ENCODE data around the gene NIM1K.
"Not testable (repeated sequence)": the region's sequence is repeated elsewhere in the genome, so short reads cannot be mapped to it uniquely, and the experiment has no call there.

NIM1K gene

DNA sequence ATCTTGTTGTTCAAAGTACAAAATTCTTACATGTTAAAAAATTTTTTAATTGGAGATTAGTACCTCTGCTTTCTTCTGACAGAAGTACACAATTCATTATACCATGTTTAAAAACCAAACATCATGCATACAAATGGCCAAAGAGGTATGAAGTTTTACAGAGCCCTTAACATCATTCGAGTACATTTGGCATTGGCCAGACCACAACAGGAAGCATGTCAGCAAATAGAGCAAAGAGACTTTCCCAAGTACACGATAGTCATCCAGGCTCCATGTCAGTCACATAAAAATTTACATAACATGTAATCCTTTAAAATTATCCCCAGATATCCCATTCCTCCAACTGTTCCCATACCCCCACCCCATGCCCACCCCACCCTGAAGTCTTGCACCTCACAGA, 98.7 kb downstream of the NIM1K start:
- Histone ChIP-seq H3K36me3 (ENCODE audit: insufficient read depth, low read depth, low read length) (peaks cover 91% of the 10 kb centered on the region), H3K9ac (ENCODE audit: low read depth, low read length) (no peak overlapping the region)

DNA sequence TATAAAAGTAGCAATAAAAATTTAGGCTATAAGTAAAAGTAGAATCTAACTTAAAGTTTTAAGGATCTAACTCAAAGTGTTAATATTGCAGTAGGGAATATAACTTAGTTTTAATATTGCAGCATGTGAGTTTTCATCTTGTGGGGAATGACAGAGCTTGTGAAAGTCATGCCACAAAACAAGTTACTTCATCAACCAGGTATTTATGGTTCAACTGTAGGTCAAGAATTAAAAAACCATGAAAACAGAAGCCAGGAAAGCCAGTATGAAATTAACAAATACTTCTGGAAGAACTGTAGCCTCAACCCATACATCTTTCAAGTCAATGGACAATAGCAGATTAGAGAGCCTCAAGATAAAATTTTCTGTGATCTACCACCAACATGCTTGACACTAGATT, 102.2 kb downstream of the NIM1K start:
- Histone ChIP-seq H3K9me3 (ENCODE audit: insufficient read depth, low read depth, low read length) (no peaks in the 10 kb centered on the region), H3K36me3 (ENCODE audit: insufficient read depth, low read depth, low read length) (peaks cover 98% of the 10 kb centered on the region)

More for the DNA sequence above, 98.7 kb downstream of the NIM1K start:
- Histone ChIP-seq H3K9me3 (ENCODE audit: insufficient read depth, low read depth, low read length) (no peaks in the 10 kb centered on the region), H3K27me3 (ENCODE audit: insufficient read depth, low read length) (no peaks in the 10 kb centered on the region), H3K4me1 (ENCODE audit: insufficient read depth, low read length) (no peaks in the 10 kb centered on the region), H3K27ac (ENCODE audit: low read length) (no peak overlapping the region), H3K4me3 (ENCODE audit: low read length) (no peak overlapping the region)

DNA sequence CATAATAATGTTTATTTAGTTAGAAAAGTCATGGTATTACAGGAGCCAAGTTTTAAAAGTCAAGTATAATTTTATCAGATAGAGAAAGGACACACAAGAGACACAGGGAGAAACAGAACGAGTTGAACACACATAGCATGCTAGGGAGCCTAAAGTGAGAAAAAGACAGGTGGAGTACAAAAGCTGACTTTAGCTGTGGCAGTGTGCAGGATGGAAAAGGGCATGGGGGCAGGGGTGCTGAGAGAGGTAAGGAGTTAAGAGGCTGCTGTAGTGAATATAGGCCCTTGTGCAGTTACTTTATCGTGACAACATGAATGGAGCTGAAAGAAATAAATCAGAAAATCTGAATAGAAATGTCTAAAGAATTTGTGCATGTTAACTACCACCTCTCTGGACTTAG, 103.2 kb downstream of the NIM1K start:
- Histone ChIP-seq H3K9ac (ENCODE audit: low read depth, low read length) (no peak overlapping the region), H3K4me1 (ENCODE audit: insufficient read depth, low read length) (no peaks in the 10 kb centered on the region), H3K27ac (ENCODE audit: low read length) (no peak overlapping the region), H3K9me3 (ENCODE audit: insufficient read depth, low read depth, low read length) (no peaks in the 10 kb centered on the region), H3K27me3 (ENCODE audit: insufficient read depth, low read length) (no peaks in the 10 kb centered on the region), H3K4me3 (ENCODE audit: low read length) (no peak overlapping the region), H3K36me3 (ENCODE audit: insufficient read depth, low read depth, low read length) (peaks cover 96% of the 10 kb centered on the region)

More for the DNA sequence above, 102.2 kb downstream of the NIM1K start:
- Histone ChIP-seq H3K27ac (ENCODE audit: low read length) (no peak overlapping the region), H3K27me3 (ENCODE audit: insufficient read depth, low read length) (no peaks in the 10 kb centered on the region), H3K9ac (ENCODE audit: low read depth, low read length) (no peak overlapping the region), H3K4me1 (ENCODE audit: insufficient read depth, low read length) (no peaks in the 10 kb centered on the region), H3K4me3 (ENCODE audit: low read length) (no peak overlapping the region)

DNA sequence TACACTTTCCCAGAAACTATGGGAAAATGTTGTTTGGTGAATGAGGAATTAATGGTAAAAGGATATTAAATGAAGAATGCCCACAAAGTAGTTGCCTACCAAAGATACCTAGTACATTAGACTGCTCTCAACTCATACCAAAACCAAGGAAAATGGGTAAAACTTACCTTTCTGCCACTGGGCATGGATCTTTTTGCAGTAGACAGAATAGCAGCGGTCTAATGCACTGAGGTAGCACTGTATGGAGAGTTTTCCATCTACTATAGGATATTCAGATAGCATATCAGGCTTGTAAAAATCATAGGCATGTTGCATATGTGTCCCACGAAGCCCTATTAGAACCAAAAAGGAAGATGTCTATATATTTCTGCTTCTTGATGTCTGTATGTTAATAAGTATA, 104.8 kb downstream of the NIM1K start:
- no peaks in the 10 kb centered on the region for H3K27me3 ChIP-seq (ENCODE audit: insufficient read depth, low read length)
- H3K36me3 ChIP-seq (ENCODE audit: insufficient read depth, low read depth, low read length) = peaks cover 96% of the 10 kb centered on the region
- no peak overlapping the region for H3K4me3 ChIP-seq (ENCODE audit: low read length)
- no peaks in the 10 kb centered on the region for H3K9me3 ChIP-seq (ENCODE audit: insufficient read depth, low read depth, low read length)
- H3K27ac ChIP-seq (ENCODE audit: low read length) = no peak overlapping the region
- H3K9ac ChIP-seq (ENCODE audit: low read depth, low read length) = no peak overlapping the region
- H3K4me1 ChIP-seq (ENCODE audit: insufficient read depth, low read length) = no peaks in the 10 kb centered on the region

DNA sequence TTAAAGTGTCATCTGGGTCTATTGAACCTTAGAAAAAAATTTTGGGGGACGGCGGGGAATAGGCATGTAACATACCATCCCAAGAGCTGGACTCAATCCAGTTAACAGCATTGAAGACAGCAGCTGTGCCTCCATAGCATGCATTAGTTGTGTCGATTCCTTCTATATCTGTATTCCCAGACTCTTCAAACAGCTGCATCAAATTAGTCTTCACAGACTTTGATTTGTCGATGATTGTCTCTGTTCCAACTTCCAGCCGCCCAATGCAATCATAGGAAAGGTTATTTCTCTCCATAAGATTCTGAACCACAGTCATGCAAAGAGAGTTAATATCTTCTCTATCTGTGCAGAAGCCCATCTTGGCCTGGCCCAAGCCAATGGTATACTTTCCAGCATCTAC, 106.4 kb downstream of the NIM1K start:
- H3K9me3 ChIP-seq (ENCODE audit: insufficient read depth, low read depth, low read length) = no peaks in the 10 kb centered on the region
- H3K36me3 ChIP-seq (ENCODE audit: insufficient read depth, low read depth, low read length) = peaks cover 95% of the 10 kb centered on the region
- H3K4me3 ChIP-seq (ENCODE audit: low read length) = no peak overlapping the region
- no peak overlapping the region for H3K27ac ChIP-seq (ENCODE audit: low read length)
- H3K27me3 ChIP-seq (ENCODE audit: insufficient read depth, low read length) = no peaks in the 10 kb centered on the region
- no peak overlapping the region for H3K9ac ChIP-seq (ENCODE audit: low read depth, low read length)
- H3K4me1 ChIP-seq (ENCODE audit: insufficient read depth, low read length) = peaks cover 9% of the 10 kb centered on the region; the same call in 1 of the 2 replicates

DNA sequence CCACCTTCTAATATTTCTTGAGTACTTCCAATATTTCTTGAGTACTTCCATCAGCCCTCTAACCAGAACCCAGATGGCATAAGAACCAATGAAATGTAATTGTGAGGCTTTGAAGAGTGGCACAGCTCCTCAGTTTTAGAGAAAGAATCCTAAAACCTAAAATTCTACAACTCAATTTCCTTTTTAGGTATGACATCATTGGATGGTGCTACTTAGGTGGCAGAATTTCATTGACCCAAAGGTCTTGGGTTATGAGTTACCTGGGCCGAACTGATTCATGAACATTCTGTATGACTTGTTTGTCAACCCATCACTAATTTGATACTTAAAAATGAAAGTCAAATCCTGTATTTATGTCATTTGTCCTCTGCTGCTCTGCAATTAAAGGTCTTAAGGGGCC, 108.1 kb downstream of the NIM1K start:
- H3K4me1 ChIP-seq (ENCODE audit: insufficient read depth, low read length) = peaks cover 14% of the 10 kb centered on the region; the same call in 1 of the 2 replicates
- H3K4me3 ChIP-seq (ENCODE audit: low read length) = no peak overlapping the region
- no peaks in the 10 kb centered on the region for H3K27me3 ChIP-seq (ENCODE audit: insufficient read depth, low read length)
- H3K27ac ChIP-seq (ENCODE audit: low read length) = no peak overlapping the region
- no peak overlapping the region for H3K9ac ChIP-seq (ENCODE audit: low read depth, low read length)
- no peaks in the 10 kb centered on the region for H3K9me3 ChIP-seq (ENCODE audit: insufficient read depth, low read depth, low read length)
- peaks cover 93% of the 10 kb centered on the region for H3K36me3 ChIP-seq (ENCODE audit: insufficient read depth, low read depth, low read length)

DNA sequence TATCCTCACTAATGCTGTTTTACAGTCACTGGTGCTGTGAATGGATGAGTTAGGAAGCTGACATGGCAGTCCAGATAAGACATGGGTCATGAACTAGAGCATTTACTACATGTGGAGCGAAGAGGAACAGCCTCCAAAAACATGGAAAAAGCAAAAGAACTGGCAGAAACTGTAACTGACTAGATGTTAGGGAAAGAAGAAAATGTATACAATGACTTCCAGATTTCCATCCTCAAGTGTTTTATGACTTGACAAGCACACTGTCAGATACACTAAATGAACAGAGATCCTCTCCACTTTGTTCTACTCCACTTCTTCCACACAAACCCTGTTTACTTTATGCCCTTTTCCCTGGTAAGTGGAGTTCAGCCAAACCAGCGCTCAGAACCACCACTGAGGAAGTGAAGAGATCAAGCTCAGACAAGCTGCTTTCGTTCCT, 109.6 kb downstream of the NIM1K start:
- Histone ChIP-seq H3K9me3 (ENCODE audit: insufficient read depth, low read depth, low read length) (no peaks in the 10 kb centered on the region), H3K9ac (ENCODE audit: low read depth, low read length) (no peak overlapping the region), H3K36me3 (ENCODE audit: insufficient read depth, low read depth, low read length) (peaks cover 86% of the 10 kb centered on the region), H3K27me3 (ENCODE audit: insufficient read depth, low read length) (no peaks in the 10 kb centered on the region), H3K4me3 (ENCODE audit: low read length) (no peak overlapping the region), H3K4me1 (ENCODE audit: insufficient read depth, low read length) (peaks cover 14% of the 10 kb centered on the region; the same call in 1 of the 2 replicates), H3K27ac (ENCODE audit: low read length) (no peak overlapping the region)

DNA sequence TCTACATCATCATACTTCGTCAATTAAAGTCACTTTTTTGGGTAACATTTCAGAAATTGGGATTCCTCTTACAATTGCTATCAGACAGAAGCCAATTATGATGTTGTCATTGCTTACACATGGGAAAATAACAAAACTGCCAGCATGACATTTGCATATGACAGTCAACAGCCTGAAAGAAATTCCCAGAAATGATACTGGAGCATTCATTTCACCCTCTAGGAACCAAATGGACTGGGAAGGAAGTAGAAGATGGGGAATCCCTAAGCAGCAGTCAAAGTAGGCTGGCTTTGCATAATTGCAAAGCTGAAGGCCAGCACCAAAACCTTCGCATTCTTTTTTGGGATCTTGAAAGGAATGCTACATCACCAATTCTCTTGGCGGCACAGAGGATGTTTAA, 110.5 kb downstream of the NIM1K start:
- H3K27me3 ChIP-seq (ENCODE audit: insufficient read depth, low read length) = no peaks in the 10 kb centered on the region
- H3K27ac ChIP-seq (ENCODE audit: low read length) = no peak overlapping the region
- H3K4me1 ChIP-seq (ENCODE audit: insufficient read depth, low read length) = peaks cover 14% of the 10 kb centered on the region; the same call in 1 of the 2 replicates
- H3K36me3 ChIP-seq (ENCODE audit: insufficient read depth, low read depth, low read length) = peaks cover 82% of the 10 kb centered on the region
- no peaks in the 10 kb centered on the region for H3K9me3 ChIP-seq (ENCODE audit: insufficient read depth, low read depth, low read length)
- H3K4me3 ChIP-seq (ENCODE audit: low read length) = no peak overlapping the region
- no peak overlapping the region for H3K9ac ChIP-seq (ENCODE audit: low read depth, low read length)

DNA sequence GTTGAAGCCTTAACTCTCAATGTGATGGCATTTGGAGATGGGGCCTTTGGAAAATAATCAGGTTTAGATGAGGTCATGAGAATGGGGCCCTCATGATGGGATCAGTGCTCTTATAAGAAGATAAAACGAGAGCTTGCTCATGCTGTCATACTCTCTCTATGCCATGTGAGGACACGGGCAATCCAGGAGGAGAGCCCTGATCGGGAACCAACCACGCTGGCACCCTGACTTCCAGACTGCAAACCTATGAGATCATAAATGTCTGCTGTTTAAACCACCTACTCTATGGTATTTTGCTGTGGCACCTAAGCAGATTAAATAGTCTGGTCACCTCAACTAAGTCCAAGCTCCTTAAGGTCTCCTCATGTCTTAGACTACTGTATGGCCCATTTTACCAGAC, 111.2 kb downstream of the NIM1K start:
- H3K27ac ChIP-seq (ENCODE audit: low read length) = no peak overlapping the region
- no peaks in the 10 kb centered on the region for H3K27me3 ChIP-seq (ENCODE audit: insufficient read depth, low read length)
- H3K4me3 ChIP-seq (ENCODE audit: low read length) = no peak overlapping the region
- H3K36me3 ChIP-seq (ENCODE audit: insufficient read depth, low read depth, low read length) = peaks cover 82% of the 10 kb centered on the region
- H3K9ac ChIP-seq (ENCODE audit: low read depth, low read length) = no peak overlapping the region
- H3K4me1 ChIP-seq (ENCODE audit: insufficient read depth, low read length) = peaks cover 14% of the 10 kb centered on the region; the same call in 1 of the 2 replicates
- no peaks in the 10 kb centered on the region for H3K9me3 ChIP-seq (ENCODE audit: insufficient read depth, low read depth, low read length)

DNA sequence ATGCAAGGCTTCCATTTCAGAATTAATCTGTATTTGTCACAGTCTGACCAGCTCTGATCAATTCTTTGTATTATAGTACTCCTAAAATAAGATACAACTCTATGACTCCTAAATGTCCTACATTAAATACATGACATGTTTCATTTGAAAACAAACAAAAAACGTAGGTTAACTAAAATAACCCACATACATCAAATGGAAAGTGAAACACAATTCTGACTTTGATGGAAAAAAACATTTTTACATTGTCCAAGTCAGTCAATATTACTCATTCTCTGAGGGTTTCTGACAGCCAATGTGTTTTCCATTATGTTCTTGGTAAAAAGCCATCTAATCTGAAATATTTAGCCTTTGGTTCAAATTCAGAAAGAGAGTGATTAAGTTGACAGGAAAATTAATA, 112.5 kb downstream of the NIM1K start:
- Histone ChIP-seq H3K27me3 (ENCODE audit: insufficient read depth, low read length) (no peaks in the 10 kb centered on the region), H3K36me3 (ENCODE audit: insufficient read depth, low read depth, low read length) (peaks cover 78% of the 10 kb centered on the region; the same call in 1 of the 2 replicates), H3K4me1 (ENCODE audit: insufficient read depth, low read length) (peaks cover 17% of the 10 kb centered on the region; the same call in 1 of the 2 replicates), H3K9ac (ENCODE audit: low read depth, low read length) (no peak overlapping the region), H3K9me3 (ENCODE audit: insufficient read depth, low read depth, low read length) (no peaks in the 10 kb centered on the region), H3K4me3 (ENCODE audit: low read length) (no peak overlapping the region), H3K27ac (ENCODE audit: low read length) (no peak overlapping the region)

DNA sequence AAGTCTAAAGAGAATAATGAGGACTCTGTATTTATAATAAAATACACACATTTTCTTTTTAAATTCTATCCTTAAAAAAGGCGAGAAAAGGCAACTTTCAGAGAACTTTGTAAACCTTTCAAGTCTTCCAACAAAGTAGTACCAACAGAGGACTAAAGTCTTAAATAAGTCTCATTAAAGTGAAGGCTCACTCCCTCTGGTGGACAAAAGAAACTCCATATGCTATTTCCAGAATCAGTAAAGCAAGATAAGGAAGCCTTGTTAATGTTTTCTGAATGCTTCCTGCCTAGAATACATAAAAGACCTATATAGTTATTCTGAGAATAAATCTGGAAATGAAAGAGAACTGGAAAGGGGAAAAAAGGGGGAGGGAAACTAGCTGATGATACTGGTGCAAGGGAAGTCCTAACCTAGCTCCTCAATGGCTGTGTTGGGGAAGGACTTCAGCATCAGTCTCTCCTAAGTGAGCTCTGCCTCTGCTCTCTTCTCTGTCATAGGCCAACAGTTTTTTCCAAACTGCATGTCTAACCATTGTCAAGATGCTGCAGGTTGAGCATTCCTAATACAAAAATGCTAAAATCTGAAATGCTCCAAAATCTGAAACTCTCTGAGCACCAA, 114.0 kb downstream of the NIM1K start:
- Histone ChIP-seq H3K4me1 (ENCODE audit: insufficient read depth, low read length) (peaks cover 26% of the 10 kb centered on the region; the same call in 1 of the 2 replicates), H3K4me3 (ENCODE audit: low read length) (no peak overlapping the region), H3K9ac (ENCODE audit: low read depth, low read length) (no peak overlapping the region), H3K9me3 (ENCODE audit: insufficient read depth, low read depth, low read length) (no peaks in the 10 kb centered on the region), H3K36me3 (ENCODE audit: insufficient read depth, low read depth, low read length) (peaks cover 79% of the 10 kb centered on the region; the same call in 1 of the 2 replicates), H3K27ac (ENCODE audit: low read length) (no peak overlapping the region), H3K27me3 (ENCODE audit: insufficient read depth, low read length) (no peaks in the 10 kb centered on the region)

DNA sequence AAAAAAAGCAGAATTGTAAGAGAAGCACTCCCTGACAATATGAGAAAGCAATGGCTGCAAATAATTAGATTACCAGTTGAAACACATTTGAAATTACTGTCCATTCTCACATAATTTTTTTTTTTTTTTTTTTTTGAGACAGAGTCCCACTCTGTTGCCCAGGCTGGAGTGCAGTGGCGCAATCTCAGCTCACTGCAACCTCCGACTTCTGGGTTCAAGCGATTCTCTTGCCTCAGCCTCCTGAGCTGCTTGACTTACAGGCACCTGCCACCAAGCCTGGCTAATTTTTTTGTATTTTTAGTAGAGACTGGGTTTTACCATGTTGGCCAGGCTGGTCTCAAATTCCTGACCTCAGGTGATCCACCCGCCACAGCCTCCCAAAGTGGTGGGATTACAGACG, 114.9 kb downstream of the NIM1K start:
- H3K4me3 ChIP-seq (ENCODE audit: low read length); H3K9ac ChIP-seq (ENCODE audit: low read depth, low read length); H3K27ac ChIP-seq (ENCODE audit: low read length); H3K27me3 ChIP-seq (ENCODE audit: insufficient read depth, low read length); H3K9me3 ChIP-seq (ENCODE audit: insufficient read depth, low read depth, low read length): not testable (repeated sequence)
- Histone ChIP-seq H3K4me1 (ENCODE audit: insufficient read depth, low read length) (peaks cover 30% of the 10 kb centered on the region; the same call in 1 of the 2 replicates), H3K36me3 (ENCODE audit: insufficient read depth, low read depth, low read length) (peaks cover 78% of the 10 kb centered on the region; the same call in 1 of the 2 replicates)
